GM19452 (cell line): ENCODE data around the gene PROSER2.
"Not testable (repeated sequence)": the region's sequence is repeated elsewhere in the genome, so short reads cannot be mapped to it uniquely, and the experiment has no call there.

Experiments
- ATAC-seq: cut with Tn5 transposase; IDR thresholded peaks from one replicate; pipeline ENCODE4 v1.9.1; 2021; ENCODE audit not compliant: unreplicated experiment

PROSER2 gene

DNA sequence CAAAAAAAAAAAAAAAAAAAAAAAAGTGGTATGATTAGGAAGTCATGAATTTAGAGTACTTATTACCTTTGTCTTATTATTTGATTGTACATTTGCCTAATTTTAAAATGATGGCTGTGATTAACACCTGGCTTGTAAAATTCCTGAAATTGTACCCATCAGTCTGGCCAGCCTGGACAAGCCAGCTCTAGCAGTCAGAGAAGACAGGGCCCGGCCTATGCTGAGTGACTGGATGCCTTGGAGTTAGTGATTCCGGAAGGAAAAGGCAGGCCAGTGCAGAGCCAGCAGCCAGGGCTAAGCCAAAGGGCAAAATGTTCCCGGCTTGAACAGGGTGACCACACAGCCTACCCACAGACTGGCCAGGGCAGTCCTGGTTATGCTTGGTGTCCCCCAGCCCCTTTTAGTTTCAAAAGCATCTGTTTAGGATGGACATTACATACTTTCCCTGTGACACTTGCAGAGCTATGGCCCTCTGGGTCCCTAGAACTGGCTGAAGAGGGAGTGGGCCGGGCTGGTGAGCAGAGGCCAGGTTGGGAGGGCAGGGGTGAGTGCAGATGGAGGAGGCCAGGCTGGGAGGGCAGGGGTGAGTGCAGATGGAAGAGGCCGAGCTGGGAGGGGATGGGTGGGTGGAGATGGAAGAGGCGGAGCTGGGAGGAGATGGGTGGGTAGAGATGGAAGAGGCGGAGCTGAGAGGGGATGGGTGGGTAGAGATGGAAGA, 61.7 kb downstream of the PROSER2 start:
- no peak for ATAC-seq

DNA sequence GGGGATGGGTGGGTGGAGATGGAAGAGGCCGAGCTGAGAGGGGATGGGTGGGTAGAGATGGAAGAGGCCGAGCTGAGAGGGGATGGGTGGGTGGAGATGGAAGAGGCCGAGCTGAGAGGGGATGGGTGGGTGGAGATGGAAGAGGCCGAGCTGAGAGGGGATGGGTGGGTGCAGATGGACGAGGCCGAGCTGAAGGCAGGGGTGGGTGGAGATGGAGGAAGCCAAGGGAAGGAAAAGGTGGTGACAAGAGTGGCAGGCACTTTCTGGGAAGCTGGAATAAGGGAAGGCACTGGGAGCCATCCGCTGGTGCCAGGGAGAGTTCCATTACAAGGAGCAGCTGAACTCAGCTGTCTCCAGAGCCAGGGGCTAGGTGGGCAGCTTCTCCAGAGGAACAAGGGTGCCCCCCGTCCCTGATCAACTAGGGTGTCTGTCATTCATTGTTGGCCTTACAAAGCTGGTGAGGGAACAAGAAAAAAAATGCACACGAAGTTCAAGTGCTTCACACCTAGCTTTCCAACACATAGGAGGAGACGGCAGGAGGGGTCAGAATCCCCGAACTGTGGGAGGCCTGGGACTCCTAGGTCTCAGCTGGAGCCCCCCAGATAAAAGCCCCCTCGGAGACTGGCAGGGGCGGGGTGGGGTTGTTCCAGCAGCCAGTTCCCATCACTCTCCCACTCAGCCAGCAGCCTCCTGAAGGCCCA, 62.4 kb downstream of the PROSER2 start:
- no peak for ATAC-seq

DNA sequence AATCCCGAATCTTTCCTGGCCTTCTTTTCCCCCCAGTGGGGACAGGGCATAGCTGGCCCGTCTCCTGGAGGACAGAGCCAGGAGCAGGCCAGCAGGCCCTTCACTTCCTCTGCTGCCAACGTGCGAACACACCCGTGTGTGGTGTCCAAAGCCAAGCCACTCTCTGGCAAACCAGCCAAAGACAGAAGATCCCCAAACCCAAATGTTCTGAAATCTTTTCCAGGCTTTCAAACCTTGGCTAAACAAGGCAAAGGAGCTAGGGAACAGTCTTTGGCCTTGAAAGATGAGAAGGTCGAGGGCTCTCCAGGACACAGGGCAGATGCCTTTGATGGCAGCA, 63.0 kb downstream of the PROSER2 start:
- no peak for ATAC-seq

DNA sequence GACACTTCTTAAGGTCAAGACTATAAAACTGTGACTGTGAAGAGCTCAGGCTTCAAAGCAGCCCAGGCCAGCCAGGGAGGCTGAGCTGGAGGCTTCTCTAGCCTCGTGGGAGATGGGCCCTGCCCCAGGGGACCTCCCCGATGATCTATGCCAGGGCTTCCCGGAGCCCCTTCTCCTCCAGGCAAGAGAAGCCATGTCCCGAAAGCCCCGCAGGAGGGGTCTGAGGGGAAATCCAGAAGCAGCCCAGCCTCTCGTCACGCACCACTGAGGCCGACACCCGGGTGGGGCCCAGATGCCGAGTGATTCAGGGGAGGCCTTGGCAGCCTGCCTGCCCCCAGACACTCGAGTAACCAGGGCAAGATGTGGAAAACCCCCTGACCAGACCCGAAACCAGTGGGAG, 63.7 kb downstream of the PROSER2 start:
- ATAC-seq, result peak; percentile 55

DNA sequence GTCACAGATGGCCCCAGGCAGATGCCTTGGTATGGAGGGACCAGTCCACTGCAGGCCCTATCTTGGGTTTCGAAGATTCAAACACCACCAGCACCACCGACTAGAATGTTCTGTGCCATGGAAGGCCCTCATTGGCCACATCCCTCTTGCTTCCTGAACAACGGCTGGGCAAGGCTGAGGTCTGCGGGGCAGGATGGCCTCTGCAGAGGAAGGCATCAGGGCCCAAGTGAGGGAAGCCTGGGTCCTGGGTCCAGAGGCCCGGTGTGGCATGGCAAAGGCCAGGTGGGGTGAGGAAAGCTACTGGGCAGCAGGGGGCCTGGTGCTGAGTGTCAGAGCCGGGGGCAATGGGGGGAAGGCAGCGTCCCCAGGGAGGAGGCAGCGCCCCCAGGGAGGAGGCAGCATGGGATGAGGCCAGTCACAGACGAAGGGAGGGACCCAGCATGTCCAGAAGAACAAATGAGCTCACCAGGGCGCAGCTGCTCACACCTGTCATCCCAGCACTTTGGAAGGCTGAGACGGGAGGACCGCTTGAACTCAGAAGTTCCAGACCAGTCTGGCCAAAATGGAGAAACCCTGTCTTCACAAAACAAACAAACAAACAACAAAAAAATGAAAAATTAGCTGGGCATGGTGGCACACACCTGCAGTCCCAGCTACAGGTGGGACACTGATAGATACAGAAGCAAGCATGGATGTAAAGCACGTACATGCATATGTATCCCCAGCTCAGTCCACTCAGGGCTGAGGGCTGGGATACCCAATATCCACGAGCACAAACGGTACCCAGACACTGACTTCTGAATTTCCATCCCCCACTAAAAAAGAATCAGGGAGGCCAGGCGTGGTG, 64.4 kb downstream of the PROSER2 start:
- ATAC-seq, result no peak

DNA sequence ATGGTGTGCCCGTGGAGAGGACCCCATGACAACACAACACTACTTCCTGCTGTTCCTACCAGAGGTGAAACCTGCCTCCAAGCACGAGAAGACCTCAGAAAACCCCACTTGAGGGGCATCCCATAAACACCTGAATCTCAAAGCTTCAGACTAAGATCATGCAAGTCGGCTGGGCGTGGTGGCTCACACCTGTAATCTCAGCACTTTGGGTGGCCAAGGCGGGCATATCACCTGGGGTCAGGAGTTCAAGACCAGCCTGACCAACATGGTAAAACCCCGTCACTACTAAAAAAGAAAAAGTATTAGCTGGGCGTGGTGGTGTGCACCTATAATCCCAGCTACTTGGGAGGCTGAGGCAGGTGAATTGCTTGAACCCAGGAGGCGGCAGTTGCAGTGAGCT, 66.1 kb downstream of the PROSER2 start:
- ATAC-seq, result not testable (repeated sequence)

DNA sequence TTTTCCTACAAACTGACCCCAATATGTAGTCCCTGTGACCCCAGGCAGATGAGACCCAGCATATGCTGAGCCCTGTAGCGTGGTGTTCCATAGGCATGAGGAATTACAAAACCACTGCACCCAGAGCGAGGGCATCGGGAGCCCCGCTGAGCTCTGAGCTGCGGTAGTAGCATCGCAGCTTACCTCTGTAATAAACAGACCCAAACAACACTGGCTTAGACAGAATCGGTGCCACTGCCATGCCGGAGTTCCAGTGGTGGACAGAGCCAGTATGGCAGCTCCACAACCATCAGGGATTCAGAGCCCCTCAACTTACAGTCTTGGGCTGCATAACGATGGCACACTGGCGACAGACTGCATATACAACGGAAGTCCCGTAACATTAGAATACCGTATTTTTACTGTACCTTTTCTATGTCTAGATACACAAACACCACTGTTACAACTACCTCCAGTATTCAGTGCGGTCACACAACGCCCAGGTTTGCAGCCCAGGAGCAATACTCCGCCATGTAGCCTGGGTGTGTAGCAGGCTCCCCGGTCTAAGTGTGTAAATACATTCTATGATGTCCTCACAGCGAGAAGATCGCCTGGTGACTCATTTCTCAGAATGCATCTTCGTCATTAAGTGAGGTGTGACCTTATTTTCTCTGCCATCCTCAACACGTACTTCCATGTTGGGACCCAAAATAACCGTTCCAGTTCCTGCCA, 68.8 kb downstream of the PROSER2 start:
- no peak for ATAC-seq

DNA sequence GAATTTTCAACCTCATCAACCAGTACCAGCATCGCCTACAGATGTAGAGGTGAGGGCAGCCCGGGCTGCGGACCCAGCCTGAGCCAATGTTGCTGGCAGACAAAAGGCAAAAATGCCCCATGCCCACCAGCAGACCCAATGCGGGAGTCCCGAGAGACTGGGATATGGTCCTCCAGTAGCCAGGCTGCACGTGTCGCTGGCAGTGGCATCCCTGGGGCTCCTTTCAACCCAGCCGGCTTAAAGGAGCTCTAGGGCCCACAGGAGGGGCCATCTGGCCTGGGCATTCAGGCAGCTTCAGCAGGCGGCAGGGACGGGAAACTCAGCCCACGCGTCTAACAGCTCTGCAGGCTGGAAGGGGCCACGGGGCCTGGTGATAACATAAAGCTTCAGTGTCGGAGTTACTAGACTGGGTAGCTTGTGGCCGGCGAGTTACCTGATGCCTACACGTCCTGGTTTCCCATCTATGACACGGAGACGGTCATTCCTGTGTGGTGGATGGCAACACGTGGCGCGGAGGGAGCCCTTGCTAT, 70.7 kb downstream of the PROSER2 start:
- no peak for ATAC-seq

DNA sequence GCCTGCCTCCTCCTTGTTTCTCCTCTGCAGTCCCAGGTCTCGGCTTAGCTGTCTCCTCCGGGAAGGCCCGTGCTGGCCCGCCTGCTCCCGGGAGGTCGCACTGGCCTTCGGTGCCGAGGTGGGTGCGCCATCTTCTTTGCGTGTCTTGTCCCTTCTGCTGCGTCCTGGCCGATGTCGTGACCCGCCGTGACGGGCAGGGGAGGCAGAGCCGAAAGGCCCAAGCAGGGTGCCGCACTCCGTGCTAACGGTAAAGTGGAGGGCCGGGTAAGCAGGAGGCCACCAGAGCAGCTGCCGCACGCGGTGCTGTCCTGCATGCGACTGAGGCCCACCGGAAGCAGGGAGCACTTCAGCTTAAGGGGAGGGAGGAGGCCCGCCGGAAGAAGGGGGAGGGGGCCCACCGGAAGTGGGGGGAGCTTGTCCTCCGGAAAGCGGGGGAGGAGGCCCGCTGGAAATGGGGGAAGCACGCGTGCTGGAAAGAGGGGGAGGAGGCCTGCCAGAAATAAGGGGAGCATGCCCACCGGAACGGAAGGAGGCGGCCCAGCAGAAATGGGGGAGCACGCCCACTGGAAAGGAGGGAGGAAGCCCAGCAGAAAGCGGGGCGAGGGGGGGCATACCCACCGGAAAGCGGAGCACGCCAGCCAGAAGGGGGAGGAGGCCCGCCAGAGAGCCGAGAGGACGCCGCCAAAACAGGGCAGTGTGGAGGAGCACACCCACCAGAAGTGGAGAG, 71.4 kb downstream of the PROSER2 start:
- ATAC-seq, result no peak

DNA sequence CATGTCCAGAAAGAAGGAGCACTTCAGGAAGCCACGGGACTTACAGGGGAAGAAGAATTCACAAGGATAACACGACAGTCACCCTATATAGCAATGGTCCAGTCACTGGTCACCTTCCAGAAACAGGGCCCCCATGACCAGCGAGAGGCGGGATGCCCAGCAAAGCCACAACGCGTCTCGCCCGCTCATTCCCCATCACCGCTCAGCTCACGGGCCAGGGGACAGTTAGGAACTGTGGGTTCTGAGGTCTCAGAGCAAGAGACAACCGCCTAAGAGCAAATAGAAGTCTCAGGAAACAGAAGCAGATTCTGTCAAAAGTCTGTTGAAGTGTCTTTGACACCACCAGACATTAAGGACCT, 71.9 kb downstream of the PROSER2 start:
- ATAC-seq, result no peak

DNA sequence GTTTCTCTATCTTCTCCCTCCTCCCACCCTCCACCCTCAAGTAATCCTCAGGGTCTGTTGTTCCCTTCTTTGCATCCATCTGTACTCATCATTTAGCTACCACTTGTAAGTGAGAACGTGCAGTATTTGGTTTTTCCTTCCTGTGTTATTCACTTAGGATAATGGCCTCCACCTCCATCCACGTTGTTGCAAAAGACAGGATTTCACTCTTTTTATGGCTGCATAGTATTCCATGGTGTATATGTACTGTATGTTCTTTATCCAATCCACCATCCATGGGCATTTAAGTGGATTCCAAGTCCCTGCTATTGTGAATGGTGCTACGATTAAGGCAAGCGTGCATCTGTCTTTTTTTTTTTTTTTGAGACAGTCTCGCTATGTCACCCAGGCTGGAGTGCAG, 72.4 kb downstream of the PROSER2 start:
- no peak for ATAC-seq

DNA sequence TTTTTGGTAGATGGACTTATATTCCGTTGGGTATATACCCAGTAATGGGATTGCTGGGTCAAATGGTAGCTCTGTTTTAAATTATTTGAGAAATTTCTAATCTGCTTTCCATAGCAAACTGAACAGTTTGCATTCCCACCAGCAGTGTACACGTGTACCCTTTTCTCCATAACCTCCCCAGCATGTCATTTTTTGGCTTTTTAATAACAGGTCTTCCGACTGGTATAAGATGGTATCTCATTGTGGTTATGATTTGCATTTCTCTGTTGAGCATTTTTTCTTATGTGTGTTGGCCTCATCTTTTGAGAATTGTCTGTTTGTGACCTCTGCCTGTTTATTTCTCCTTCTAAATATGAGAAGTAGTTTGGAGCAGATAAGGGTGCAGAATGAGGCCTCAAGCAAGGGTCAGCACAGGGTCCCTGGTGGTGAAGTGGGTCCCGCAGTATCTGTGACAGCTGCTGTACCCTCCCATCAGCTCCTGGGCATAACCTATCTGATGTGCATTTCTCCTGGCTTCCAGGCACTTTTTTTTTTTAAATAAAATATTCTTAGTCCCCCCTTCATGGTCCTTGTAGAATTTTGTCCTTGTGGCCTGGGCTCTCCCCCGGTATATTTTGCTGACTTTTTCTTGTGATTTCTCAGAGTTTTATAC, 73.5 kb downstream of the PROSER2 start:
- no peak for ATAC-seq

DNA sequence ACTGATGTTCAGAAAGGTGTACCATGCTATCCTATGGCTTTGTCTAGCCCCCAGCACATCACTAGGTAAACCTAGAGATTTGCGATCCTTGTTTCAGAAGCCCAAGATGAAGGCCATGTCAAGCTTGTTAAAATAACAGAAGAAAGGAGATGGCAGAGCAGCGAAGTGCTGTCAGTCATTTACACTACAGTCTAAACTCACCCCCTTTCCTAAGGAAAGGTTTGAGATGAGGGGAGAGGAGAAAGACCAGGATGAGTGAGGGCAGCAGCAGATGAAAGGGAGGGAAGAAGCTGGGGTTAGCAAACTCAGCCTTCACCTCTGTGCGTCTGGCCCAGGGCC, 74.8 kb downstream of the PROSER2 start:
- ATAC-seq, result no peak

DNA sequence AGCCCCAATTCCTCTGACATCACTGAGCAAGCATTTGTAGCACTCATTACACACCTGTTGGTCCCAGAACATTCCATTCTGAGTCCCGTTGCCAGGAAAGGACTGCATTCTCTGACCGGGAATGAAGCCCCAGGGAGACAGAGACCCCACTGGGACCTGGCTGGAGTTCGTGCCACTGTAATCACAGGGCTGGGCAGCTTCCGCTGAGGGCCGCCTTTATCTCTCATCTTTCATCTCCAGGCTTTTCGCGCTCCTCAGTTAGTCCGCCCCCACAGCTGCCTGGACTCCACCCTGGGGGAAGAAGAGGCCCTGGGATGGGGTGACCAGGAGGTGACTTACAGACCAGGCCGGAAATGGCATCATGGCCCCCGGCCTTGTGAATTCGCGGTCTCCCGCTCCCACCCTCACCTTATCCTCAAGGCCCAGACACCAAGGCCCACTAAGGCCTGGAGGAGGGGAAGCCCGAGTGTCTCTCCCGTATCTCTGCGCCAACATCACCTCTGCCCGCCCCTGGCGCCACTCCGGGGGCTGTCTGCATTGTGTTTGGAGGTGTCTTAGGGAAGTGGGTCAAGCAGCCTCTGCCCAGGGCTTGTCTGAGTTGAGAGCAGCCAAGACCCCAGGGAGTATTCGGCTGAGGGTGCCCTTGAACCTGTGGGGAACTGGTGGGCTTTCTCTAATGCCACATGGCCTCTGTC, 75.4 kb downstream of the PROSER2 start:
- ATAC-seq, result no peak

DNA sequence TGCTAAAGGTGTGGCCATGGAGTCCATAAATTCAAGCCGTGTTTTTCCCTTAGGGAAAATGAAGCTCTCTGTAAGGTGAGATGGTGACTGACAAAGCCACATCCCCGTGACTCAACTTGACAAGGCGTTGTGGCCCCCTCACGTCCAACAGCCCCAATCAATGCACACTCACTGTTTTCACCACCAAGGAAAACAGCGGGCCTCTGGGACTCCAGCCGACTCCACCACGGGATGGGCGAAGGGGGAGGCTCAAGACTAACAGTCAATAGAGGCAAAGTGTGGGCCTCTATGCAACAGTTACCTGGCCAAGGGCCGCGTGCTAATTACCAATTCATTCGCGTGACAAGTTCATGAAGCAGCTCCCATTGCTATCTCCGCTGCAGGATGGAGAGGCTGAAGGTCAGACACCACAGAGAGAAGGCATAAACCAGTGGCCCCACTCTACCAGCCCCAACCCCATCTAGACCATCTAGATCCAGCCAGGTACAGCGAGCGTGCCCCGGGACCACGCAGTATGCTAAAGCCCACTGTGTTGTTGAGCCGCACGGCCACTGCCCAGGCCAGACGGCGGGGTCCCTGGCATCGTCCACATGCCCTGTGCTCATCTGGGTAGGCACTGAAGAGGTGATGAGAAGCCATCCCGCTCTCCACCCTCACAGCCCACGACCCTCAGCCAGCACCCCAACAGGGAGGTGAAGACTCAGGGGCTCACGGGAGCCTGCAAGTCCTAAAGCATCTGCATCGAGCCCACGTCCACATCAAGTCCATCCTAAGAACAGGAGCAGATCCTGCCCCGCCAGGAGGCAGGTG, 76.1 kb downstream of the PROSER2 start:
- no peak for ATAC-seq

DNA sequence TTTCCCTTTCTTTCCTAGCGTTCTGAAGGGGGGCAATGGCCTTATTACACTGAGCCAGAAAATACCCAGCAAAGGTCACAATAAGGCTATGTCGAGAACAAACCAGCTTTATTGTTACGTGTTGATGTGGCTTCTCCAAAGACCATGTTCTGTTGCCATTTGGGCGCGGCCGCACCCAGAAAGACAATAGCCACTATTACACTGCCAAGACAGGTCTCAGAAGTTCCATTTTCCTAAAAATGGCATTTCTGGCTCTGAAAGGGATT, 77.8 kb downstream of the PROSER2 start:
- no peak for ATAC-seq

DNA sequence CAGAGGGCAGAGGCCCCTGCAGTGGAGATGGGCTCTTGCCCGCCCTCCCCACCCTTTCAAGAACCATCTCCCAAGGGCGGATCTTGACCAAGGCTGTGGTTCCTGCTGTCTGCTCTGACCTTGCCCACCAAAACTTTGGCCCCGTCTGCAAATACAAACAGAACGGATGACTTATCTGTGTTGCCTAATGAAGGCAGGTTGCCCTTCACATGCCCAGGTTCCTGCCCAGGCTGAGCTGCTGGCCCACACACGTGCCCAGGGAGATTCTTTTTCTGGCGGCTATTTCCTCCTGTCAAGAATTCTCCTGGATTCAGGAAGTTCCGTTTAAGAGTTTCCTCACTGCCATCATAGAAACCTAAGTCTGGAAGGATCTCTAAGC, 78.3 kb downstream of the PROSER2 start:
- no peak for ATAC-seq

DNA sequence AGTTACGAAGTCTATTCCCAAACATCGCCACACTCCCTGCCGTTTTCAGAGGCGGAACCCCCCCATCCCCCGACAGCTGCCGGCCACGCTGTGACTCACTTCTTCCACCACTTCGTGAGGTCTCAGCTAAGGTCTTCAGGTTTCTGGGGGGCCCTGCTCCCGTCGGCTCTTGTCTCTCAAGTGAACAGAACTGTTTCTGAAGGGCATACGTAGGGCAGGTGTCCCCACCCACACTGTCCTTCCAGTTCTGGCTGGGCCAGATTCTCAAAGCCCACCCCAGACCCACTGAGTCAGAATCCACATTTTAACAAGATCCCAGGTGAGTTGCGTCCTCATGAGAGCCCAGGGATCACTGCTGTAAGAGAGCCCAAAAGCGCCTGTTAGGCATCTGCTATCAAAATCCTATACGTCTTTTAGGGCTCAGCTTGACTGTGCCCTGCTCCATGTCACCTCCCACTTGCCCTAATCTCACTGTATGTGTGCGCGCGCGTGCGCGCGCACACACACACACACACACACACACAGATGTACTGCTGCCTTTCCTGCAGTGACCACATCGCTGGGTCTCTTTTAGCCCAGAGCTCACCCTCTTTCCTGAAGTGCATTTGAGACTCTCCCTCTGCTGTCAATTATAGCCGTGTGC, 78.8 kb downstream of the PROSER2 start:
- no peak for ATAC-seq

DNA sequence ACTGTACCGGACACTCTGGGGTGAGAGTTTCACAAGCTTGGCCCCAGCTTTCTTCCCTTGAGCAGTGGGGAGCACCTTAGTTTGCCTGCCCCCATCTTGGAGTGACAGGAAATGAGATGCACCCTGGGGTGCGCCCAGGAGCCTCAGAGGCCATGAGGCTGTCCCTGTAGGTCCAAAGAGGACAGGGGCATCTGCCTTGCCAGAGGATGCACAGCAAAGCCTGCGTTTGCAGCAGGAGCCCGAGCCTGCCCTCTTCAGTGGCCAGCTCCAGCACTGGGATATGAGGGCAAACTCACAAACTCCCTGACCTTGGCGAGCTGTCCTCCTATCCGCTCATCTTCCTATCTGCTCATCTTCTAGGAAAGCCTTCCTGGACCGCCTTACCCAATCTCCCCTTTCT, 79.5 kb downstream of the PROSER2 start:
- ATAC-seq, result no peak
